Measurements from ENCODE around the gene NDUFV1. TPM values are rescaled to one million over a fixed set of nuclear protein-coding genes. Genes with fewer than 3 reads are reported as not detected.

The NDUFV1 gene
- total RNA-seq, 1 experiment from 2014 or later, result 128 TPM

- DNase-seq (ENCODE audit: low spot score), result peak; percentile 53
These were observed 33.5 kb downstream of the NDUFV1 start for GRCh38 chr11:67640021-67640757.

DNA sequence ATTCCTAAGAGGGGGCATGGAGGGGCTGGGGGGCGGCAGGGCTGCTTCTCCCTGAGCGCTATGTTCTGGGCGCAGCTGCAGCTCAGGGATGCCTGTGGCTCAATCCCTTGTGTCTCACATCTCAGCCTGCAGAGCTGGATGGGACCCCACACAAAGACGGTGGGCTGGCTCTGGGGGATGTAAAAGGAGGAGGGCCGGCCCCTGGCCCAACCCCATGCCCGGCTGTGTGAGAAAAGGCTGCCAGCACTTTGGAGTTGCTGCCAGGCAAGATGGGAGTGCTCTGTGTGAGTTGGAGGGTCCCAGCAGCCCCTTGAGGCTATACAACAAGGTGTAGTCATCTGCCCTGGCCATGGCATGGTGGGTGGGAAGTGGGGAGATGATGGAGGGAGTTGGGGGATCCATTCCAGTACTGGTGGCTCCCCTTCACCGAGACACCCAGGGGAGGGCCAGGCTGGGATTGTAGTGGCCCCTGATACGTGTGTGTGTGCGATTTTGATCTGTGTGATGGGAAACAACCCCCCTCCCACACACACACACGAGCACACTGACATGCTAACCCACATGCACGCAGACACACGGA, 34.1 kb downstream of the NDUFV1 start:
- no peak for DNase-seq (ENCODE audit: low spot score)

DNA sequence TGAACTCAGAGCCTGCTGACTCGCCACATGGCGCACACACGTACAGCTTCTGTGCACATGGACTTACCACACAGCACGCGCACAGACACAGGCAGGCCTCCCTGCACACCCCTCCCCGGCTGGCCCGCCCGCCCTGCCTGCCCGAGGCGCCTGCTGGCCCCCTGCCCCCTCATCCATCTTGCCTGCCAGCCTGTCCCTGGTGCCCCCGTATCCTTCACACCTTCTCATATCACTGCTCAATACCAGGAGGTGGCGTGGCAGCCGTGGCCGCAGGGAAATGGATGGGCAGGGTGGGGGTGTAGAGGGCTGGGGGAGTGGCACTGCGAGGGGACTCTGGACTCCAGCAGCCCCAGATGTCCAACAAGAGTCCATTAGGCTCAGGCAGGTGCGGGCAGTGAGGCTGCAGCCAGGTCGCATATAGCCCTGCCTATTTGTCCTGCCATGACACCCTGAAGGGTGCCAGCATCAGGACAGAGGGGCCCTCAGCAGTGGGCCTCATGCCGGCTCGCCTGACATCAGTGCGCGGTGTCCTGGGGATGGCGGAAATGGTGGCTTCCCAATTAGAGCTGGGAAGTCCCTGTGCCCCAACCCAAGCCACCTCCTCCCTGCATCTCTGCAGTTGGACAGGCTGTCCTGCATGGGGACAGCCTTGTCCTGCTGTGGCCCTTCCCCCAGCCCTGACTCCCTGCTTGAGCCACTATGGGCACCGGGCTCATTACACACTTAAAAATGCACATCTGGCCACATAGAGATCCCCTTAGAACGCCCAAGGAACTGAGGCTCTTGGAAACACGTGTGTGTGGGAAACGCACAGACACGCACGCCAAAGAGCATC, 34.8 kb downstream of the NDUFV1 start:
- DNase-seq (ENCODE audit: low spot score), result no peak

- no peak for DNase-seq (ENCODE audit: low spot score)
These were observed 35.7 kb downstream of the NDUFV1 start for GRCh38 chr11:67642173-67643120.

DNA sequence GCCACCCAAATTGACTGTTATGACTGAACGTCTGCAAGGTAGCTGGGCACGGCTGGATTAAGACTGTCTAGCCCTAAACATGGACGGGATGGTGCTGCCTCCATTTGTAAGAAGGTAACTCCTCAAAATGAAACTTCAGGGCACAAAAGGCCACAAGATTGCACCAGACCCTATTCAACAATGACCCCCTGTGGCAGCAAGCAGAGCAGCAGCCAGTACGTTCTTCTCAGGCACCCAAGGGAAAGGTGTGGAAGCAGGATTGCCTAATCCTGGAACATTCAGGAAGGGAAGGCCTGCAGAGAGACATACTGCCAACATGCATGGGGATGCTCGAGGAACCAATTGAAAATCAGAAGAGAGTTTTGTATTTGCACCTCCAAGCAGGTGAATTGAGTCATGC, 37.3 kb downstream of the NDUFV1 start:
- no peak for DNase-seq (ENCODE audit: low spot score)

- DNase-seq (ENCODE audit: low spot score), result no peak
These were observed 38.0 kb downstream of the NDUFV1 start for GRCh38 chr11:67644472-67645418.

DNA sequence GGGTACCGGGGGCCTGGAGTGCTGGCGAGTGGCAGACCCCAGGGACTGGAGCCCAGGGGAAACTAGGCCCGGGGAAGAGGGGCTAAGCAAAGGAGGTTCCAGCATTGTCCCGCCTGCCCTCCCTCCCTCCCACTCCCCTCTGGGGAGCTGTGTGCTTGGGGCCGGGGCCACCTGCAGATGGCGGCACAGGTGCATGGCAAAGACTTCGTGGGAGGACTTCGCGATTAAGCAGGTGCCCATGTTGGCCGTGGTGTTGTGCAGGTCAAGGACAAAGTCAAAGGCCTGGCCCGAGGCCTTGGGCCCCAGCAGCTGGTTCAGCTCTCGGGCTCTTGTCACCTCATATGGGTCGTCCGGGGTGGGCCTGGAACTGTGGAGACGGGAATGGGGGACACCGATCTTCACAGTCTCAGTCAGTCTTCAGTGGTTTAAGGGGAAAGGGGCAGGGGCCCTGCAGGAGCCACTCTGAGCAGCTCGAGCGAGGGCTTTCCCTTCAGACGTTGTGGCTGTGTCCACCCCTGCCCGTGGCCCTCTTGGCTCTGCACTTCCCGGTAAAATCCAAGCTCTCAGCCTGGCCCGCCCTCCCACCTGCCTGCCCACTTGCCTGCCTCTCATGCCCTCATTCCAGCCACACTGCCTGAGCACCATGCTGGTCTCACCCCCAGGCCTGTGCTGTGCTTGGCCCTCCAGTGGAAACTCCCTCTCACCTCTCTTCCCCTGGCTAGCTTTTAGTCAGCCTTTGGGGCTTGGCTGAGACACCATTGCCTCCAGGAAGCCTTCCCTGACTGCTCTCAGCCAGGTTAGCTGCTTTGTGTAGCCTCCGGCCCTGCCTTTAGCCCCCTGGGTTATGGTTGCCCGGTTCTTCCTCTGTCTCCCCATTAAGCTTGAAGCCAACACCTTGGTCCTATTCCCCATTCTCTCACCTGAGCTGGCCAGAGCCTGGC, 39.1 kb downstream of the NDUFV1 start:
- no peak for DNase-seq (ENCODE audit: low spot score)

DNA sequence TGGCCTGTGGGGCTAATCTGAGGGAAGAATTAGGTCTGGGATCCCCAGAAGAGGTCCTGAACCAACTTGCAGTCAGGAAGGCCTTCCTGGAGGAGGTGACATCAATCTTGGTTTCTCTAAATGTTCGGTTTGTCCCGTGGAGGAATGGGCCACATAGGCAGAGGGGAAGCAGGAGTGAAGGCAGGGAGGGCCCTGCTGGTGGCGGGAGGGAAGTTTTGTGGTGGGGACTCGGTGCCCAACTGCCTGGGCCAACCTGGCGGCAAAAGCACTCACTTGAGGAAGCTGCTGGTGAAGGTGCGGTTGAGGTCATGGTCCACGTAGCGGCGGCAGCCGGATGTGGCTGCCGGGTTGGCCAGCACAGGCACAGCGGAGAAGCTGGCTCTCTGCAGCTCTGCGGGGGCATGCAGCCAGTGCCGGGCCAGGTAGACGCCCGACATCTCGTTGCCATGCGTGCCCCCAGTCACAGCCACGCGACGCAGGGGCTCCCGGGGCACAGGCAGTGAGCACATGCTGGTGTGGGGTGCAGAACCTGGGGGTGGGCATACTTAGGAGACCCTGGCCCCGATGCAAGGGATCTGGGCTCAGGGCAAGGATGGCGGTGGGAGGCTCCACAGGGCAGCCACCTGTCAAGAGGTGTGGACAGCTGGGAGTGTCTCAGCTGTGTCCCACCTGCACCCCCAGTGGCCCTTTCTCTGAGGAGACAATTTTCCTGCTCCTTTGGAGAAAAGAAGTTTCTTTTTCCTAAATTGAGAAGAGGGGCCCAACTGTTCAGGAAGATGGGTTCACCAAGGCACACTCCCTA, 40.0 kb downstream of the NDUFV1 start:
- DNase-seq (ENCODE audit: low spot score), result no peak

DNA sequence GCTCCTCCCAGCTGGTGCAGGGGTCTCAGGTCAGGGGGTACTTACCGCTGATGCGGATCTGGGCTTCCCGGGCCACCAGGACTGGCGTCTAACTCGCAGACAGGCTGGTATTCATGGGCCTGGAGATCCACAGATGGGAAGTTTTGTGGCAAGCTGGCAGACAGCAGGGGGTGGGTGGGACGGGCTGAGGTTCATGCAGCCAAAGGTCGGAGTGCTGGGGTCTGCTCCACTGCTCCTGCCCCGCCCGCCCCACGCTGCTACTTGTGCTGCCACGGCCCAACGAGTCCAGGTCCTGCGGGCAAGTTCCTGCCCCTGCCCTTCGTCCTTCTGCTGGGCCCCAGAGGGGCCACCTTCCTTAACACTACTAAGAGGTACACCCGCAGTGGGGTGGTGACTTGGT, 40.7 kb downstream of the NDUFV1 start:
- no peak for DNase-seq (ENCODE audit: low spot score)

DNA sequence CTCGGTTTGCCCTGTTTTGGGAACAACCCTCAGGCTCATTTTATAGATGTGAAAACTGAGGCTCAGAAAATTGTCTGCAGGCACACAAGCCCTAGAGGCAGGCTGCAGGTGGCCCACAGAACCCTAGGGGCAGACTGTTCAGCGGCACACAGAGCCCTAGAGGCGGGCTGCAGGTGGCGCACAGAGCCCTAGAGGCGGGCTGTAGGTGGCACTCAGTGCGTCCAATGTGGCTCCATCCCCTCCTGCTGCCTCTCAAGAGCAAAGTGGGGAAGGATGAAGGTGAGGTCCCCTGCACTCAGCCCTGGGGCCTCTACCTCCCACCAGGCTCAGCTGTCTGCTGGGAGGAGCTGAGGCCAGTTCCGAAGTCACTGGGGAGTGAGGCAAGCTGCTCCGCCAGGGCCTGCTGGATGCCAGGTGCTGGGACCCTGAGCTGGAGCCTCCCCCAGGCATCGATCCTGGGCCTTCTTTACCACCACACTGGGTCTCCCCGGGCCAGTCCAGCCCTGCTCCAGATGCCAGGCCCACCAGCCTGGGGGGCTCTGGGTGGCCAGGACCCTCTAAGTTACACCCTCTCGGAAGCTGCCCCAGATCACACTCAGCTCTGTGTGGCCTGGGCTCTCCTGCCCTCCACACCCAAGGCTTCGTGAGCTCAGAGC, 41.5 kb downstream of the NDUFV1 start:
- no peak for DNase-seq (ENCODE audit: low spot score)

GRCh38 chr11:67648796-67649613, 42.3 kb downstream of the NDUFV1 start:
- no peak for DNase-seq (ENCODE audit: low spot score)

GRCh38 chr11:67649634-67650510, 43.1 kb downstream of the NDUFV1 start:
- no peak for DNase-seq (ENCODE audit: low spot score)

GRCh38 chr11:67651976-67652781, 45.4 kb downstream of the NDUFV1 start:
- no peak for DNase-seq (ENCODE audit: low spot score)

- no peak for DNase-seq (ENCODE audit: low spot score)
These were observed 46.5 kb downstream of the NDUFV1 start for GRCh38 chr11:67652965-67653845.
